A673 (cell line): Measurements from ENCODE around the gene SNAI3.

Source experiments
- CTCF ChIP-seq: fragments of 300-800, 200-600 bp; sonication (generic); conservative IDR thresholded peaks from 2 replicates; pipeline ENCODE4 v1.5.1; 2017; ENCODE audit warnings: low read depth, mild to moderate bottlenecking, antibody characterized with exemption, low read length, moderate library complexity, mixed read lengths
- EZH2 ChIP-seq: fragments of 200-600 bp; sonication (generic); IDR thresholded peaks from 2 replicates; pipeline ENCODE4 v1.6.1; 2017; ENCODE audit warnings: borderline replicate concordance, low read depth, mild to moderate bottlenecking, mixed read lengths, antibody characterized with exemption, low read length; ENCODE audit not compliant: poor library complexity, severe bottlenecking

- TF ChIP-seq CTCF (no peak), EZH2 (no peak)
Measured at GRCh38 chr16:88688013-88688778, 1.9 kb upstream of the SNAI3 start.
